ENCODE data around the gene FRG2B.
"Not testable (repeated sequence)": the region's sequence is repeated elsewhere in the genome, so short reads cannot be mapped to it uniquely, and the experiment has no call there.

FRG2B gene

DNA sequence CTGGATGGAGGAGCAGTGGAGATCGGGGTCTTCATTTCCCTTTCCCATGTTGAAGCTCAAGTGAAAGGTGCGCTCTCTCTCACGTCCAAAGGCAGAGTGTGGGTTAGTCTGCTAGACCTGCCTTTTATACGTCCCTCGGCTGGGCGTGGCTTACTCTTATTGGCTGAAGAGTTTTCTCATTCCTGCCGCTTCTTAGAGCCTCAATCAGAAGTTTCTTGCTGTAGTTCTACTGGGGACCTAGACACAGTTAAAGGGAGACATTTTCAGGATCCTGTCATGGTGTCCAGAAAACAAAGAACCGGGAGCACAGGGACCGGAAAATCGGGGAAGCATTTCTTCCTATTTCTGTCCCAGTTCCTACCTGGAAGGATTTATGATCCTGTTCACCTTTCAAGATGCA is at the start of gene FRG2B:
Gene FRG2B, minus strand, starts transcription at position 101 of the 400 bp plus-strand sequence. Its CDS starts 53 bp downstream, at position 48.
- not testable (repeated sequence) for DNase-seq (ENCODE audit: low read depth, low spot score); H3K27ac ChIP-seq

GRCh38 chr10:133667446-133667845 is 40.9 kb upstream of the FRG2B start:
- H3K27ac ChIP-seq; DNase-seq (ENCODE audit: low read depth, low spot score): not testable (repeated sequence)

- not testable (repeated sequence) for H3K27ac ChIP-seq; DNase-seq (ENCODE audit: low read depth, low spot score)
Observed at GRCh38 chr10:133663544-133664160, 37.1 kb upstream of the FRG2B start.

DNA sequence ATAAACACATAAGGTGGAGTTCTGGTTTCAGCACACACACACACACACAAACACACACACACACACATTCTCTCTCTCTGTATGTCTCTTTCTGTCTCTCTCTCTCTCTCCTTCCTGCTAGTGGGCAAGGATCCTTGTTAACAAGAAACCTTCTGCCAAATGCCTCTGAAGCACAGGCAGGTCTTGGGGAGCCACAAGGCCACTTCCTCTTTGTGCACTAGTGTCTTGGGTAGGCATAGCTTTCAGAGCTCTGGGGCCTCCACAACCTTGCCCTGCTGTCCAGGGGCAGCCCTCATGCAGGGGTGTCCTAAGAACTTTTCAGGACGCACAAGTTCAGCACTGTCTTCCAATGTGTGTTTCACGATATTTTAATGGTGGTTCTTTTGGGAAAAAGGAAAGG is 34.5 kb upstream of the FRG2B start:
- not testable (repeated sequence) for DNase-seq (ENCODE audit: low read depth, low spot score); H3K27ac ChIP-seq

GRCh38 chr10:133660516-133660915 is 33.9 kb upstream of the FRG2B start:
- DNase-seq (ENCODE audit: low read depth, low spot score); H3K27ac ChIP-seq: not testable (repeated sequence)

GRCh38 chr10:133657276-133657675 is 30.7 kb upstream of the FRG2B start:
- DNase-seq (ENCODE audit: low read depth, low spot score); H3K27ac ChIP-seq: not testable (repeated sequence)

- not testable (repeated sequence) for DNase-seq (ENCODE audit: low read depth, low spot score); H3K27ac ChIP-seq
Observed at GRCh38 chr10:133648872-133649455, 22.4 kb upstream of the FRG2B start.

- DNase-seq (ENCODE audit: low read depth, low spot score) = not testable (repeated sequence)
Observed at GRCh38 chr10:133647075-133647748, 20.6 kb upstream of the FRG2B start.

GRCh38 chr10:133637846-133638235 is 11.2 kb upstream of the FRG2B start:
- not testable (repeated sequence) for DNase-seq (ENCODE audit: low read depth, low spot score); H3K27ac ChIP-seq

More at GRCh38 chr10:133647075-133647748, 20.6 kb upstream of the FRG2B start:
- not testable (repeated sequence) for H3K27ac ChIP-seq

GRCh38 chr10:133637202-133637845 is 10.7 kb upstream of the FRG2B start:
- not testable (repeated sequence) for H3K27ac ChIP-seq; DNase-seq (ENCODE audit: low read depth, low spot score)

- not testable (repeated sequence) for DNase-seq (ENCODE audit: low read depth, low spot score); H3K27ac ChIP-seq
Observed at GRCh38 chr10:133630723-133631249, 4.2 kb upstream of the FRG2B start.

GRCh38 chr10:133622544-133622943 is 4.1 kb downstream of the FRG2B start:
- H3K27ac ChIP-seq; DNase-seq (ENCODE audit: low read depth, low spot score): not testable (repeated sequence)

DNA sequence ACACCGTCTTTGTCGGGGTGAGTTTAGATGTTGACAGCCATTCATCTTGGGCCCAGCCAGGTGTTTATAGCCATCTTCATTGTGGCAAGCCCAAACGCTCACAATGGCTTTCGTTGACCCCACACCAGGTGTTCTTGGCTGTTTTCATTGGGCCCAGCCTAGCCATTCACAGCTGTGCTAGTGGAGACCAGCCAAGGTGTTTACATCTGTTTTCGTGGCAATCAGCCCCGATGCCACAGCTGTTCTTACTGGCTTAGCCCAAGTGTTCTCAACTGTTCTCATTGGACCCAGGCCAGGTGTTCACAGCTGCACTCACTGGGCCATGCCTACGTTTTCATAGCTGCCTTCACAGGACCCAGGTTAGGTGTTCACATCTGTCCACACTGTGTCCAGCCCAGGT is 7.7 kb downstream of the FRG2B start:
- DNase-seq (ENCODE audit: low read depth, low spot score) = no peak
- no peak overlapping the region for H3K27ac ChIP-seq

GRCh38 chr10:133617196-133617595 is 9.4 kb downstream of the FRG2B start:
- DNase-seq (ENCODE audit: low read depth, low spot score) = no peak
- H3K27ac ChIP-seq = no peak overlapping the region

DNA sequence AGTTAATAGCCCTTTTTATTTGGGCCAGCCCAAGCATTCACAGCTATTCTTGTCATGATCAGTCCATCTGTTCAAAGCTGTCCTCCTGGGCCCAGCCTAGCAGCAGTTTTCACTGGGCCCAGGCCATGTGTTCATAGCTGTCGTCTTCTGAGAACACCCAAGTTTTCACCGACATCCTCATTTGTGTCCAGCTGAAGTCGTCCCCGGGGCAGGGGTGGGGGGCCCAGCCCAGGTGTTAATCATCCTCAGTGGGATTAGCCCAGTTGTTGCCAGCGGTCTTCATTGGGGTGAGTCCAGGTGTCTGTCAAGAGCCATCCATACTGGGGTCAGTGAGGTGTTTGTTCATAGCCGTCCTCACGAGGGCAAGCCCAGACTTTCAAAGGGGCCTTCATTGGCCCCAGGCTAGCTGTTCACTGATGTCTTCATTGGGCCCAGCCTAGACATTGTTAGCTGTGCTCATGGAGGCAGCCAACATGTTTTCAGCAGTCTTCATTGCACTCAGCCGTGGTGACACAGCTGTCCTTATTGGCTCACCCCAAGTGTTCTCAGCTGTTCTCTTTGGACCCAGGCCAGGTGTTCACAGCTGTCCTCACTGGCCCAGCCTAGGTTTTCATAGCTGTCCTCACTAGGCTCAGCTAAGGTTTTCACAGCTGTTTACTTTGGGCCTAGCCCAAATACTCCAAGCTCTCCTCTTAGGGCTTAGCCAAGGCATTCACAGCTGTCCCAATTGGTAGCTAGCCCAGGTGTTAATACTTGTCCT is 10.0 kb downstream of the FRG2B start:
- DNase-seq (ENCODE audit: low read depth, low spot score) = no peak
- no peak overlapping the region for H3K27ac ChIP-seq

GRCh38 chr10:133614830-133615580 is 11.6 kb downstream of the FRG2B start:
- H3K27ac ChIP-seq = no peak overlapping the region
- DNase-seq (ENCODE audit: low read depth, low spot score) = no peak

DNA sequence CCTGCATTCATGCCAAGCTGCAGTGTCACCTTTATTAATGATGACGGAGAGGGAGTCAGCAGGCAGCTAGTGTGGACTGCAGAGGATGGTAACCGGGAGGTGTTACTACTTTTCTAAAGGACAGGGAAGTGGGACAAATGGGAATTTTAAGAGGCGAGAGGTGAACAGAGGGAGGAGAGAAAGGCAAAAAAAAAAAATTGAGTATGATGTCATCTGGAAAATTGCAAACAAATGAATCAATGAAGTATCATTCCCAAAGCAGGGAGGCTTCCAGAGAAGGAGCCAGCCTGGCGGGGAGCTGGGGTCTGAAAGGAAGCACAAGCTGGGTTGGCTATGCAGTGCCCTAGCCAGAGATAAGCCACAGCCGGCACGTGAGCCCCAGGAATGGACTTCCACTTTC is 12.9 kb downstream of the FRG2B start:
- DNase-seq (ENCODE audit: low read depth, low spot score) = no peak
- H3K27ac ChIP-seq = no peak overlapping the region

- DNase-seq (ENCODE audit: low read depth, low spot score) = no peak
- no peak overlapping the region for H3K27ac ChIP-seq
Observed at GRCh38 chr10:133611079-133611478, 15.5 kb downstream of the FRG2B start.

DNA sequence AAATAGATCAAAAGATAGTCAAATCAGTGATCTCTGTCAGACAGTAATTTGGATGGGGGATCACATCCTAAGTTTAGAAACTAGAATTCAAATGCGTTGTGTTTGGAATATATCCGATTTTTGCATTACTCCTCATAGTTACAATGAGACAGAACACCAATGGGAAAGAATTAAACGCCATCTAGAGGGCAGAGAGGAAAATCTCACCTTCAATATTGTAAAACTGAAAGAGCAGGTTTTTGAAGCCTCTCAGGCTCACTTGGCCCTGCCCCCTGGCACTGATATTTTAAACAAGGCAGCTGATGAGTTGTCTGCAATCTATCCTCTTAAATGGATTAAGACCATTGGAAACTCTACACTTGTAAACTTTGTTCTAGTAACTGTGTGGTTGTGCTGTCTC is 17.7 kb downstream of the FRG2B start:
- DNase-seq (ENCODE audit: low read depth, low spot score) = no peak
- no peak overlapping the region for H3K27ac ChIP-seq

Data from epithelial cell of prostate (primary cell).